ENCODE data around the gene CACNG4.

DNA sequence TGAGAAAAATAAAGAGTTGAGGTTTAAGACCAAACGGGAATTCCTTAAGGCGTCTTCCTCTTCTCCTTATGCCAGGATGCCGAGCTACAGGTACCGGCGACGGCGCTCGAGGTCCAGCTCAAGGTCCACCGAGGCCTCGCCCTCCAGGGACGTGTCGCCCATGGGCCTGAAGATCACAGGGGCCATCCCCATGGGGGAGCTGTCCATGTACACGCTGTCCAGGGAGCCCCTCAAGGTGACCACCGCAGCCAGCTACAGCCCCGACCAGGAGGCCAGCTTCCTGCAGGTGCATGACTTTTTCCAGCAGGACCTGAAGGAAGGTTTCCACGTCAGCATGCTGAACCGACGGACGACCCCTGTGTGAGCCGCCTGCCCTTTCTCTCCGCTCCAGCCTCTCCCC, 66.1 kb downstream of the CACNG4 start:
- TF ChIP-seq POLR2AphosphoS5 (IDR thresholded peaks at IDR 0.05; ENCODE audit: low read depth, low read length) (no peak), YY1 (IDR thresholded peaks at IDR 0.05; ENCODE audit: extremely low read depth, insufficient replicate concordance, low read depth, low read length) (no peak), POLR2A (IDR thresholded peaks at IDR 0.05; ENCODE audit: borderline replicate concordance, extremely low read depth, insufficient read depth, insufficient read length) (no peak), EZH2phosphoT487 (IDR thresholded peaks at IDR 0.05; ENCODE audit: borderline replicate concordance) (no peak), FOSL1 (IDR thresholded peaks at IDR 0.05; ENCODE audit: low read depth) (no peak), RAD21 (IDR thresholded peaks at IDR 0.05; ENCODE audit: low read depth) (no peak)
- TF ChIP-seq, protein P1, sequence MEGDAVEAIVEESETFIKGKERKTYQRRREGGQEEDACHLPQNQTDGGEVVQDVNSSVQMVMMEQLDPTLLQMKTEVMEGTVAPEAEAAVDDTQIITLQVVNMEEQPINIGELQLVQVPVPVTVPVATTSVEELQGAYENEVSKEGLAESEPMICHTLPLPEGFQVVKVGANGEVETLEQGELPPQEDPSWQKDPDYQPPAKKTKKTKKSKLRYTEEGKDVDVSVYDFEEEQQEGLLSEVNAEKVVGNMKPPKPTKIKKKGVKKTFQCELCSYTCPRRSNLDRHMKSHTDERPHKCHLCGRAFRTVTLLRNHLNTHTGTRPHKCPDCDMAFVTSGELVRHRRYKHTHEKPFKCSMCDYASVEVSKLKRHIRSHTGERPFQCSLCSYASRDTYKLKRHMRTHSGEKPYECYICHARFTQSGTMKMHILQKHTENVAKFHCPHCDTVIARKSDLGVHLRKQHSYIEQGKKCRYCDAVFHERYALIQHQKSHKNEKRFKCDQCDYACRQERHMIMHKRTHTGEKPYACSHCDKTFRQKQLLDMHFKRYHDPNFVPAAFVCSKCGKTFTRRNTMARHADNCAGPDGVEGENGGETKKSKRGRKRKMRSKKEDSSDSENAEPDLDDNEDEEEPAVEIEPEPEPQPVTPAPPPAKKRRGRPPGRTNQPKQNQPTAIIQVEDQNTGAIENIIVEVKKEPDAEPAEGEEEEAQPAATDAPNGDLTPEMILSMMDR (IDR thresholded peaks at IDR 0.05 in 2 of 3, conservative IDR thresholded peaks at IDR 0.05 in 1 of 3; ENCODE audit: borderline replicate concordance in 1 of 3, insufficient read depth in 1 of 3, low read depth in 2 of 3, low read length in 2 of 3) = no peak

All from HCT116 (cell line).